Prostate gland (tissue), 2 donors: ENCODE data around the gene DERL2.

ENCODE experiments used
- POLR2A ChIP-seq: fragments of 450-650 bp; IDR thresholded peaks from one replicate; pipeline ENCODE4 v1.6.1; 2016; ENCODE audit warnings: antibody characterized with exemption, mild to moderate bottlenecking
- POLR2AphosphoS5 ChIP-seq: sonication (generic); formaldehyde crosslinking; IDR thresholded peaks from one replicate; pipeline ENCODE4 v1.6.1; 2017; ENCODE audit warnings: antibody characterized with exemption
- TF ChIP-seq, protein P1 (sequence below), 4 experiments: fragments of 200-600 bp in 2 of 4; fragments of 450-650 bp in 2 of 4; sonication (generic) in 2 of 4; IDR thresholded peaks; 1 replicate in 3 of 4; 2 replicates in 1 of 4; pipeline ENCODE4 v1.5.1; 2016 to 2019; ENCODE audit warnings: antibody characterized with exemption in 4 of 4, mild to moderate bottlenecking in 2 of 4, moderate library complexity in 2 of 4

DNA sequence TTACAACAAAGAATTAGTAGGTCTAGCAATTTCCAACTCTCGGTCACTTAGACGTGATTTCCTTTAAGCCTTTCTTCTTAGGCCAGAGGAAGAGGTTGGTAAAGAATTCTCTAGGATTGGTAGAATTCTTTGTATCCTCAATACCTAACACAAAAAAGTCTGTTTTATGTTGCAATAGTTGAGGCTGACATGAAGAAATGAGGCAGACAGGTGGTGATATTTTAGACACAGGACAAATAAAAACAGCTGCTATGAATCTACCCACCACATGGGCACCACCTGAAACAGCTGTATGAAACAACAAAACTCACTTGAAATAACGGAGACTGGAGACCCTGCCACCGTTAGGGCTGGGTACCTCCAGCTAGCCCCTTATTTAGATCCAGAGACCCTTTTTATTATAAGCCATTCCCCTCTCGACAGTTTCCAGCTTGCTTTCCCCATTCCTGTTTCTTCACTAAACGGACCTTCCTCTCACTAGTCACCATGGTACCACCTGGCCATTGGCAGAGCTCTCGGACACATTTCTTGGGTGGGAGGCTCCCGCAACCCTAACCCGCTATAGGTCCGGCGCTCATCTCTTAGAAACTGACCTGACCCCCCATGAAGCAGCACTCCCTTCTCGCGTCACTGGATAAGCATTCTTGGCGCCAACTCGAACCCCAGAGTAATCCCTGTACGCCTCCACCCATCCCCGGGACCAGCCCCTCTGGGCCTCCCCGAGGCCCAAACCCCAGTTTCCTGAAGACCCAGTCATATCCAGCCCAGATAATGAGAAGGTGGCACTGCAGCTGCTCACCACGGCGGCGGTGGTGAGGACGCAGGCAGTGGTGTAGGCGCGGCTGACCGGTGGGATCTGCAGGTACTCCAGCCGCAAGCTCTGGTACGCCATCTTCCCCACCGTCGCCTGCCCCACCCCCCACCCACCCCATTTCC is at the start of gene DERL2:
- TF ChIP-seq, protein P1, sequence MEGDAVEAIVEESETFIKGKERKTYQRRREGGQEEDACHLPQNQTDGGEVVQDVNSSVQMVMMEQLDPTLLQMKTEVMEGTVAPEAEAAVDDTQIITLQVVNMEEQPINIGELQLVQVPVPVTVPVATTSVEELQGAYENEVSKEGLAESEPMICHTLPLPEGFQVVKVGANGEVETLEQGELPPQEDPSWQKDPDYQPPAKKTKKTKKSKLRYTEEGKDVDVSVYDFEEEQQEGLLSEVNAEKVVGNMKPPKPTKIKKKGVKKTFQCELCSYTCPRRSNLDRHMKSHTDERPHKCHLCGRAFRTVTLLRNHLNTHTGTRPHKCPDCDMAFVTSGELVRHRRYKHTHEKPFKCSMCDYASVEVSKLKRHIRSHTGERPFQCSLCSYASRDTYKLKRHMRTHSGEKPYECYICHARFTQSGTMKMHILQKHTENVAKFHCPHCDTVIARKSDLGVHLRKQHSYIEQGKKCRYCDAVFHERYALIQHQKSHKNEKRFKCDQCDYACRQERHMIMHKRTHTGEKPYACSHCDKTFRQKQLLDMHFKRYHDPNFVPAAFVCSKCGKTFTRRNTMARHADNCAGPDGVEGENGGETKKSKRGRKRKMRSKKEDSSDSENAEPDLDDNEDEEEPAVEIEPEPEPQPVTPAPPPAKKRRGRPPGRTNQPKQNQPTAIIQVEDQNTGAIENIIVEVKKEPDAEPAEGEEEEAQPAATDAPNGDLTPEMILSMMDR (IDR thresholded peaks at IDR 0.05), result no peak
- no peak for TF ChIP-seq POLR2A
- TF ChIP-seq POLR2AphosphoS5, result no peak
